MCF 10A (cell line): Measurements from ENCODE around the gene DGKH. TPM values are rescaled to one million over a fixed set of nuclear protein-coding genes. Genes with fewer than 3 reads are reported as not detected.

ENCODE experiments used
- BruUV-seq: library from RNA; stranded (reverse); fragments of 400-500 nt; replicated peaks from 2 replicates; lab custom pipeline; 2021; lab: Mats Ljungman, UMichigan
- CTCF ChIA-PET: fragments of 300-600 bp; sonication (Branson Sonifier 250); formaldehyde crosslinking; extraction: SDS; loops from one replicate; lab custom pipeline; 2021; ENCODE audit warnings: antibody characterized with exemption, inconsistent platforms; lab: Yijun Ruan, JAX
- POLR2A ChIA-PET: fragments of 300-600, 350-650 bp; sonication (Branson Sonifier 250); formaldehyde crosslinking; extraction: SDS; loops from one replicate; lab custom pipeline; 2020; ENCODE audit warnings: antibody characterized with exemption, inconsistent platforms; lab: Yijun Ruan, JAX
- DNase-seq: peaks from one replicate; pipeline ENCODE4 v3.0.0-alpha.2; 2018; ENCODE audit not compliant: unreplicated experiment
- H3K27ac Mint-ChIP-seq: one replicate; pipeline ENCODE4 v1.8.0; 2022; ENCODE audit warnings: mild to moderate bottlenecking, low read depth, mixed read lengths; ENCODE audit not compliant: unreplicated experiment
- H3K27me3 Mint-ChIP-seq: one replicate; pipeline ENCODE4 v1.8.0; 2022; ENCODE audit warnings: mixed read lengths; ENCODE audit not compliant: insufficient read depth, unreplicated experiment
- H3K36me3 Mint-ChIP-seq: one replicate; pipeline ENCODE4 v1.8.0; 2022; ENCODE audit warnings: mild to moderate bottlenecking, moderate library complexity, mixed read lengths; ENCODE audit not compliant: insufficient read depth, unreplicated experiment
- H3K4me1 Mint-ChIP-seq: one replicate; pipeline ENCODE4 v1.8.0; 2022; ENCODE audit warnings: mixed read lengths; ENCODE audit not compliant: insufficient read depth, unreplicated experiment
- H3K4me3 Mint-ChIP-seq: one replicate; pipeline ENCODE4 v1.8.0; 2022; ENCODE audit warnings: mild to moderate bottlenecking, moderate library complexity, mixed read lengths; ENCODE audit not compliant: unreplicated experiment
- H3K9me3 Mint-ChIP-seq: one replicate; pipeline ENCODE4 v1.8.0; 2022; ENCODE audit warnings: mixed read lengths; ENCODE audit not compliant: unreplicated experiment
- intact Hi-C: fragments of 100-400 bp; cut with micrococcal nuclease; formaldehyde crosslinking; loops from 2 replicates; pipeline ENCODE4 v1.14.1; 2022
- total RNA-seq: library from RNA; stranded (reverse); gene quantifications from 2 replicates; pipeline ENCODE4 v1.2.3, GENCODE V29; 2022
- TF ChIP-seq, protein P1 (sequence below): fragments of 200-600 bp; IDR thresholded peaks from one replicate; pipeline ENCODE4 v1.8.0; 2022; ENCODE audit warnings: antibody characterized with exemption, mild to moderate bottlenecking; ENCODE audit not compliant: unreplicated experiment

Gene DGKH
- total RNA-seq, 1 experiment from 2014 or later = 22.3 TPM

DNA sequence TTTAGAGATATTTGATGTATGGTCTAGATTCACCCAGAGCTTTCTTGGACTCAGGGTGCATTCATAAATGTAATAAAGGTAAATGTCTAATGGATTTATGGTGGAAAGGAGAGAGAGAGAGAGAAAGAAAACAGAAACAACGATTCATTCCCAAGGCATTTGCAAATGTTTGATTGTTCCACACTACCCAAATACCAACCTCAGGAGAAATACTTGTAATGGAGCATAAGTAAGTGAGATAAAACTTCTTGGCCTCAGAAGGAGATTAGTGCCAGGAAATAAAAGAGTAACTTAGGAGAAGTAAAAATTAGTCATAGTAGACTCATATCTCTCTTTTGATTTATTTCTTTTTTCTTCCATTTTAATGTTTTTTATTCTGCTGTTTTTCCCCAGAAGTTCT, 40.6 kb upstream of the DGKH start:
- intact Hi-C loops = no loop called here
- H3K9me3 Mint-ChIP-seq = no peaks in the 10 kb centered on the region
- peaks cover 6% of the 10 kb centered on the region for H3K4me1 Mint-ChIP-seq
- H3K27me3 Mint-ChIP-seq = no peaks in the 10 kb centered on the region
- H3K36me3 Mint-ChIP-seq = no peaks in the 10 kb centered on the region
- H3K4me3 Mint-ChIP-seq = no peak overlapping the region
- TF ChIP-seq, protein P1, sequence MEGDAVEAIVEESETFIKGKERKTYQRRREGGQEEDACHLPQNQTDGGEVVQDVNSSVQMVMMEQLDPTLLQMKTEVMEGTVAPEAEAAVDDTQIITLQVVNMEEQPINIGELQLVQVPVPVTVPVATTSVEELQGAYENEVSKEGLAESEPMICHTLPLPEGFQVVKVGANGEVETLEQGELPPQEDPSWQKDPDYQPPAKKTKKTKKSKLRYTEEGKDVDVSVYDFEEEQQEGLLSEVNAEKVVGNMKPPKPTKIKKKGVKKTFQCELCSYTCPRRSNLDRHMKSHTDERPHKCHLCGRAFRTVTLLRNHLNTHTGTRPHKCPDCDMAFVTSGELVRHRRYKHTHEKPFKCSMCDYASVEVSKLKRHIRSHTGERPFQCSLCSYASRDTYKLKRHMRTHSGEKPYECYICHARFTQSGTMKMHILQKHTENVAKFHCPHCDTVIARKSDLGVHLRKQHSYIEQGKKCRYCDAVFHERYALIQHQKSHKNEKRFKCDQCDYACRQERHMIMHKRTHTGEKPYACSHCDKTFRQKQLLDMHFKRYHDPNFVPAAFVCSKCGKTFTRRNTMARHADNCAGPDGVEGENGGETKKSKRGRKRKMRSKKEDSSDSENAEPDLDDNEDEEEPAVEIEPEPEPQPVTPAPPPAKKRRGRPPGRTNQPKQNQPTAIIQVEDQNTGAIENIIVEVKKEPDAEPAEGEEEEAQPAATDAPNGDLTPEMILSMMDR = no peak
- H3K27ac Mint-ChIP-seq = no peak overlapping the region
- no TSS peak for BruUV-seq
- POLR2A ChIA-PET = interaction anchor here (0.9 kb wide), 1 partner anchor 19 kb away, joined by 3 read pairs; no protein-coding TSS in a partner anchor
- CTCF ChIA-PET = interaction anchor here (0.6 kb wide), 1 partner anchor 68 kb away, joined by 3 read pairs; no protein-coding TSS in a partner anchor
- DNase-seq = no peak

DNA sequence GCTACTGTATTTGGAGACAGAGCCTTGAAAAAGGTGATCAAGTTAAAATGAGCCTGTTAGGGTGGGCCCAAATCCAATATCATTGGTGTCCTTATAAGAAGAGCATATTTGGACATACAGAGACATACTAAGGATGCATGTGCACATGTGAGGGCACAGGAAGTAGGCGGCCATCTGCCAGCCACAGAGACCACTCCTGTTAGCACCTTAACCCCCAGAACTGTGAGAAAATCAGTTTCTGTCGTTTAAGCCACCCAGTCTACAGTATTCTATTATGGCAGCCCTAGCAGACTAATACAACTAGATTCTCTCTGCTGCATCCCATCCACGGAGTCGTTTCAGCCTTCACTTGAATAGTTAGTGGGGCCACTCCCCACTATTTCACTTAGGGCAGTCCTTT, 39.4 kb upstream of the DGKH start:
- H3K9me3 Mint-ChIP-seq = no peaks in the 10 kb centered on the region
- intact Hi-C loops = no loop called here
- TF ChIP-seq, protein P1 = no peak
- H3K36me3 Mint-ChIP-seq = no peaks in the 10 kb centered on the region
- POLR2A ChIA-PET = no interaction called here
- no TSS peak for BruUV-seq
- no peaks in the 10 kb centered on the region for H3K27me3 Mint-ChIP-seq
- no peak for DNase-seq
- H3K27ac Mint-ChIP-seq = no peak overlapping the region
- H3K4me1 Mint-ChIP-seq = peaks cover 6% of the 10 kb centered on the region
- CTCF ChIA-PET = no interaction called here
- no peak overlapping the region for H3K4me3 Mint-ChIP-seq

DNA sequence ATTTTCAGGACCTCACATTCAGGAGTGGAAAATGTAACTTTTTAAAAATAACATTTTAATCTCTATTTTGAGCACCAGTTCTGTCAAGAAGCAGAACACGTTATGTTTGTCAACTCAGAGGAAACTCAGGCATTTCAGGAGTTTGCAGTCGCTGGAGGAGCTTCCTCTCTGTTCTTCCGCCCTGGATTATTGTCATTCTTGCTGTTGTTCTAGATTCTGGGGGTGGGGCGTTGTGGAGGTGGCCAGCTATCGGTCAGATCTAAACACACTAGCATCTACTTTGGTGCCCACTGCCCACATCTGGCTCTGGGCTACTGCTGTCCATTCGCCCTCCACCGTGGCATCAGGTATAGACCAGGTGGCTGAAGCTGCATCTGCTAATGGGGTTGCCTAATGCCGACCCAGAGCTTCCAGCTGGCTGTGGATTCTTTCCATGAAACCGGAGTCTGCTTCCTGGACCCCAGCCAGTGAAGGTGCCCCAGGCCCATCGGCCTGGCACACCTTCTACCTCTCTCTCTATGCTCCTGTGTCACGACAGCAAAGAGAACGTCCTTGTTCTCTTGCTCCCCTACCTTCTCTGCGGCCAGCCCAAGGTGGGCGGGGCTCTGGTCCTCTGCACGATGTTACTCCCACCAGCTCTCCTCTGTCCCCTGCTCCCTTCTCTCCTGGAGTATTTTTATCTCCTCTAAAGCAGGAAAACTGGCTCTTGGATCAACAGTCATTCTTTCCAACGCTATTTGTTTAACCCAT, 36.7 kb upstream of the DGKH start:
- Mint-ChIP-seq H3K4me1 (peaks cover 6% of the 10 kb centered on the region), H3K27ac (no peak overlapping the region), H3K36me3 (no peaks in the 10 kb centered on the region), H3K9me3 (no peaks in the 10 kb centered on the region), H3K4me3 (no peak overlapping the region), H3K27me3 (no peaks in the 10 kb centered on the region)
- intact Hi-C loops = no loop called here
- CTCF ChIA-PET = interaction anchor here (0.6 kb wide), 1 partner anchor 680 kb away, joined by 3 read pairs; no protein-coding TSS in a partner anchor
- POLR2A ChIA-PET = interaction anchor here (0.9 to 1.8 kb wide), 3 partner anchors 14 to 21 kb away, joined by 3 to 6 read pairs (median 3); no protein-coding TSS in a partner anchor
- TF ChIP-seq, protein P1 = no peak
- no TSS peak for BruUV-seq
- peak; percentile 27 for DNase-seq

DNA sequence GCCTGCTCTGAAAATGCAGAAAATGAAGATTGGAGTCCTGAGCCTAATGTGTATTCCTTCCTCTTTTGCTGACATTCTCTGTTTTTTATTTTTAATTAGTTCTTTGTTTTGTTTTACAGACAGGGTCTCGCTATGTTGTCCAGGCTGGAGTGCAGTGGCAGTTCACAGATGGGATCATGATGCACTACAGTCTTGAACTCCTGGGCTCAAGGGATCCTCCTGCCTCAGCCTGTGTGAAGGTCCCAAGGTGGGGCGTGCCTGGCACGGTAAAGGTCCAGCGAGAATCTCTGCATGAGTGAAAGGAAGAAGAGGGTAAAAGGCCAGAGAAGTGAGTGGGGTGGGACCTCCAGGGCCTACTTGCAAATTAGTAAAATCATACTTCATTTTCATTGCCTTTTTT, 34.3 kb upstream of the DGKH start:
- no peaks in the 10 kb centered on the region for H3K9me3 Mint-ChIP-seq
- no peaks in the 10 kb centered on the region for H3K27me3 Mint-ChIP-seq
- CTCF ChIA-PET = interaction anchor here (0.5 kb wide), 1 partner anchor 464 kb away, joined by 5 read pairs; no protein-coding TSS in a partner anchor
- TF ChIP-seq, protein P1 = no peak
- BruUV-seq = no TSS peak
- no peaks in the 10 kb centered on the region for H3K36me3 Mint-ChIP-seq
- DNase-seq = no peak
- no peak overlapping the region for H3K4me3 Mint-ChIP-seq
- H3K4me1 Mint-ChIP-seq = no peaks in the 10 kb centered on the region
- POLR2A ChIA-PET = no interaction called here
- intact Hi-C loops = no loop called here
- H3K27ac Mint-ChIP-seq = no peak overlapping the region
